ENCODE measurements around the gene KCNF1.

- no peak for TF ChIP-seq POLR2A (IDR thresholded peaks at IDR 0.05; ENCODE audit: extremely low read depth, insufficient read length)
- TF ChIP-seq, protein P1, sequence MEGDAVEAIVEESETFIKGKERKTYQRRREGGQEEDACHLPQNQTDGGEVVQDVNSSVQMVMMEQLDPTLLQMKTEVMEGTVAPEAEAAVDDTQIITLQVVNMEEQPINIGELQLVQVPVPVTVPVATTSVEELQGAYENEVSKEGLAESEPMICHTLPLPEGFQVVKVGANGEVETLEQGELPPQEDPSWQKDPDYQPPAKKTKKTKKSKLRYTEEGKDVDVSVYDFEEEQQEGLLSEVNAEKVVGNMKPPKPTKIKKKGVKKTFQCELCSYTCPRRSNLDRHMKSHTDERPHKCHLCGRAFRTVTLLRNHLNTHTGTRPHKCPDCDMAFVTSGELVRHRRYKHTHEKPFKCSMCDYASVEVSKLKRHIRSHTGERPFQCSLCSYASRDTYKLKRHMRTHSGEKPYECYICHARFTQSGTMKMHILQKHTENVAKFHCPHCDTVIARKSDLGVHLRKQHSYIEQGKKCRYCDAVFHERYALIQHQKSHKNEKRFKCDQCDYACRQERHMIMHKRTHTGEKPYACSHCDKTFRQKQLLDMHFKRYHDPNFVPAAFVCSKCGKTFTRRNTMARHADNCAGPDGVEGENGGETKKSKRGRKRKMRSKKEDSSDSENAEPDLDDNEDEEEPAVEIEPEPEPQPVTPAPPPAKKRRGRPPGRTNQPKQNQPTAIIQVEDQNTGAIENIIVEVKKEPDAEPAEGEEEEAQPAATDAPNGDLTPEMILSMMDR (IDR thresholded peaks at IDR 0.05; ENCODE audit: low read depth, low read length), result no peak
These were observed 7.7 kb downstream of the KCNF1 start for GRCh38 chr2:10919410-10919770.

All from NB4 (cell line).